Measurements from ENCODE around the gene JADE1. TPM values are rescaled to one million over a fixed set of nuclear protein-coding genes. Genes with fewer than 3 reads are reported as not detected.

The JADE1 gene
- total and polyA plus RNA-seq, 2 of the 13 experiments (the other 11 are each of a cell fraction or from before 2014, with no cell fraction given), result 5.4 to 19.3 TPM

DNA sequence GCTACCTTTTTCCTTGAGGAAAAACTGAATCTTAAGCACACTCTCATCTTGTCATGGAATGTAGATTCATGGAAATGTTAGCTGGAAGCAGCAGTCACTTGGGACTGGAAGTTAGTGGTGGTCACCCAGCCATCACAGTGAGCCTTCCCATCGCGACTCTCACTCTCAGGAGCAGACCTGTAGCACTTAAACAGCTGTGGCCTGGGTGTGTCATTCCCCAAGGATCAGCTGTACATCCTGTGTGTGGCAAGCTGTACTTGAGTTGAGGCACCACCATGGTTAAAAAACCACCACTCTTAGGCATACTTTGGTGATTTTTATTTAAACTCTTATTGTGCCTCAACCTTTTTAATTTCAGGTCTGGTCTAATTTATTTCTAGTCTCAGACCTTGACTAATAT, 46.7 kb downstream of the JADE1 start:
- Histone ChIP-seq H4K20me1 (ENCODE audit: insufficient read depth, low read length) (no peaks in the 10 kb centered on the region), H3K79me2 (ENCODE audit: insufficient read depth, low read length) (no peaks in the 10 kb centered on the region), H3K4me2 (ENCODE audit: low read depth, low read length) (no peak overlapping the region), H3K4me1 (ENCODE audit: insufficient read depth, low read length) (no peaks in the 10 kb centered on the region), H3K9me3 (ENCODE audit: low read length) (no peaks in the 10 kb centered on the region), H3K36me3 (replicated peaks in 1 of 2; ENCODE audit: control insufficient read depth in 1 of 2, insufficient read depth in 2 of 2, low read length in 2 of 2) (peaks cover 46 to 94% of the 10 kb centered on the region in 2 experiments), H3K9ac (ENCODE audit: insufficient read depth, low read depth, low read length) (no peak overlapping the region), H3K27me3 (ENCODE audit: control insufficient read depth in 1 of 2, insufficient read depth in 2 of 2, low read length in 2 of 2) (no peaks in the 10 kb centered on the region), H2AFZ (ENCODE audit: low read length) (no peak overlapping the region), H3K27ac (ENCODE audit: extremely low read length, insufficient read depth, low read length) (no peak overlapping the region), H3K4me3 (replicated peaks in 1 of 3; ENCODE audit: insufficient read depth in 1 of 3, low read depth in 2 of 3, low read length in 3 of 3) (no peak overlapping the region)
- DNase-seq (ENCODE audit: low spot score) (no peak), FAIRE-seq (no peak), ATAC-seq (no peak)
- 96% methylated on average over 2 of the region's 2 CpGs for WGBS (ENCODE audit: low lambda C conversion rate)
- intact Hi-C loops (cut with micrococcal nuclease; ENCODE audit: unreplicated experiment) (no loop called here), in situ Hi-C loops (cut with HindIII; ENCODE audit: extremely low pct_ligation_motif_present, low pct_unique_long_range_greater_than_20kb) (no loop called here)
- POLR2A ChIA-PET, result no interaction called here
- no TSS peak for BruUV-seq (replicated peaks)
- CTCF ChIA-PET (ENCODE audit: low intra/inter-chr PET ratio, low total read pairs), result no interaction called here
- TF ChIP-seq, protein P1, sequence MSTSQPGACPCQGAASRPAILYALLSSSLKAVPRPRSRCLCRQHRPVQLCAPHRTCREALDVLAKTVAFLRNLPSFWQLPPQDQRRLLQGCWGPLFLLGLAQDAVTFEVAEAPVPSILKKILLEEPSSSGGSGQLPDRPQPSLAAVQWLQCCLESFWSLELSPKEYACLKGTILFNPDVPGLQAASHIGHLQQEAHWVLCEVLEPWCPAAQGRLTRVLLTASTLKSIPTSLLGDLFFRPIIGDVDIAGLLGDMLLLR (CRISPR knock-in tag; IDR thresholded peaks at IDR 0.05), result no peak

GRCh38 chr4:128858879-128859671, 49.6 kb downstream of the JADE1 start:
- peaks cover 44 to 87% of the 10 kb centered on the region in 2 experiments for H3K36me3 ChIP-seq (replicated peaks in 1 of 2; ENCODE audit: control insufficient read depth in 1 of 2, insufficient read depth in 2 of 2, low read length in 2 of 2)
- no TSS peak for BruUV-seq (replicated peaks)
- H3K27ac ChIP-seq (ENCODE audit: extremely low read length, insufficient read depth, low read length), result no peak overlapping the region
- DNase-seq (ENCODE audit: low spot score) (no peak), FAIRE-seq (no peak), ATAC-seq (no peak)
- no peak overlapping the region for H2AFZ ChIP-seq (ENCODE audit: low read length)
- intact Hi-C loops (cut with micrococcal nuclease; ENCODE audit: unreplicated experiment) (no loop called here), in situ Hi-C loops (cut with HindIII; ENCODE audit: extremely low pct_ligation_motif_present, low pct_unique_long_range_greater_than_20kb) (no loop called here)
- peaks cover 7% of the 10 kb centered on the region; the same call in 1 of the 2 replicates for H4K20me1 ChIP-seq (ENCODE audit: insufficient read depth, low read length)
- H3K27me3 ChIP-seq (ENCODE audit: control insufficient read depth in 1 of 2, insufficient read depth in 2 of 2, low read length in 2 of 2), result no peaks in the 10 kb centered on the region
- CTCF ChIA-PET (ENCODE audit: low intra/inter-chr PET ratio, low total read pairs), result no interaction called here
- no peak overlapping the region for H3K4me3 ChIP-seq (replicated peaks in 1 of 3; ENCODE audit: insufficient read depth in 1 of 3, low read depth in 2 of 3, low read length in 3 of 3)
- H3K4me1 ChIP-seq (ENCODE audit: insufficient read depth, low read length), result no peaks in the 10 kb centered on the region
- H3K79me2 ChIP-seq (ENCODE audit: insufficient read depth, low read length), result no peaks in the 10 kb centered on the region
- H3K4me2 ChIP-seq (ENCODE audit: low read depth, low read length), result no peak overlapping the region
- TF ChIP-seq JUNB (CRISPR knock-in tag; IDR thresholded peaks at IDR 0.05; ENCODE audit: borderline replicate concordance) (peak; percentile 12; the same call in 1 of the 2 replicates), RBM22 (optimal IDR thresholded peaks at IDR 0.05; ENCODE audit: low read length) (peak; percentile 76), SRF (IDR thresholded peaks at IDR 0.05; ENCODE audit: low read depth, low read length) (no peak)
- TF ChIP-seq, protein P2, sequence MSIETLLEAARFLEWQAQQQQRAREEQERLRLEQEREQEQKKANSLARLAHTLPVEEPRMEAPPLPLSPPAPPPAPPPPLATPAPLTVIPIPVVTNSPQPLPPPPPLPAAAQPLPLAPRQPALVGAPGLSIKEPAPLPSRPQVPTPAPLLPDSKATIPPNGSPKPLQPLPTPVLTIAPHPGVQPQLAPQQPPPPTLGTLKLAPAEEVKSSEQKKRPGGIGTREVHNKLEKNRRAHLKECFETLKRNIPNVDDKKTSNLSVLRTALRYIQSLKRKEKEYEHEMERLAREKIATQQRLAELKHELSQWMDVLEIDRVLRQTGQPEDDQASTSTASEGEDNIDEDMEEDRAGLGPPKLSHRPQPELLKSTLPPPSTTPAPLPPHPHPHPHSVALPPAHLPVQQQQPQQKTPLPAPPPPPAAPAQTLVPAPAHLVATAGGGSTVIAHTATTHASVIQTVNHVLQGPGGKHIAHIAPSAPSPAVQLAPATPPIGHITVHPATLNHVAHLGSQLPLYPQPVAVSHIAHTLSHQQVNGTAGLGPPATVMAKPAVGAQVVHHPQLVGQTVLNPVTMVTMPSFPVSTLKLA (IDR thresholded peaks at IDR 0.05), result peak; percentile 76
- no peaks in the 10 kb centered on the region for H3K9me3 ChIP-seq (ENCODE audit: low read length)
- 96% methylated on average over 18 of the region's 18 CpGs for WGBS (ENCODE audit: low lambda C conversion rate)
- no peak overlapping the region for H3K9ac ChIP-seq (ENCODE audit: insufficient read depth, low read depth, low read length)
- POLR2A ChIA-PET, result no interaction called here
